ENCODE measurements around the gene SNRNP25. TPM values are rescaled to one million over a fixed set of nuclear protein-coding genes. Genes with fewer than 3 reads are reported as not detected.

The SNRNP25 gene
- total and polyA plus RNA-seq, 2 of the 8 experiments (the other 6 are each of a cell fraction or from before 2014, with no cell fraction given), result 53.0 to 58.4 TPM

DNA sequence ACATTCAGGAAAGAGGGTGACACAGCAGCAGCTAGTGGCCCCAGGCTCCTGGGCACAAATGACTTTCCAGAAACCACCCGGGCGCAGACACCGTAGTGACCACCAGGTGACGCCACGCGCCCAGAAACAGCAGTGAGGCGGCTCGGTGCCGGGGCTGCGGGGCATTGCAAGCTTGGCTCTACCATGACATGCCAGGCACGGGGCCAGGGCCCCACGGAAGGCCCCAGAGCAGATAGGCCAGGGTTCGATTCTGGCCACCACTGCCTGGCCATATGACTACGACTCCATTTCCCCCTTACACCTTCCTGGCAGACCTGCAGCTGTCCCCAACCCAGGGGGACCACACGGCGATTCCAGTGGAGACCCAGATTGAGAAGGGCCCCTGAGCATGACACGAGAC is 12.1 kb downstream of the SNRNP25 start (continued):
- TF ChIP-seq KDM4A (IDR thresholded peaks at IDR 0.05; ENCODE audit: low read depth, low read length, severe bottlenecking) (no peak), SAP30 (IDR thresholded peaks at IDR 0.05; ENCODE audit: insufficient read depth, insufficient replicate concordance, low read length) (no peak), EP300 (IDR thresholded peaks at IDR 0.05; ENCODE audit: borderline replicate concordance in 1 of 2, low read depth in 2 of 2, low read length in 2 of 2) (no peak), KDM5A (IDR thresholded peaks at IDR 0.05; ENCODE audit: low read length) (no peak), TCF12 (IDR thresholded peaks at IDR 0.05; ENCODE audit: low read depth, low read length) (no peak), YY1 (IDR thresholded peaks at IDR 0.05; ENCODE audit: low read depth, low read length) (peak; percentile 70; the same call in 1 of the 2 replicates), ZNF274 (IDR thresholded peaks at IDR 0.05; ENCODE audit: borderline replicate concordance, extremely low read depth, low read length) (no peak)
